Duodenal mucosa (tissue), 2 donors: ENCODE data around the gene CHEK1.

Experiments
- H3K27ac ChIP-seq: one replicate; pipeline ENCODE4 v1.7.0; 2013; ENCODE audit warnings: low read depth, low read length
- H3K27me3 ChIP-seq, 2 donors: one replicate each; pipeline ENCODE4 v1.7.0; 2013; ENCODE audit warnings: low read length in 2 of 2, control low read depth in 1 of 2; ENCODE audit not compliant: insufficient read depth in 2 of 2, control insufficient read depth in 1 of 2
- H3K36me3 ChIP-seq, 2 donors: one replicate each; pipeline ENCODE4 v1.7.0; 2013; ENCODE audit warnings: low read length in 2 of 2, control low read depth in 1 of 2; ENCODE audit not compliant: insufficient read depth in 2 of 2, control insufficient read depth in 1 of 2
- H3K4me1 ChIP-seq, 2 donors: one replicate each; pipeline ENCODE4 v1.7.0; 2013; ENCODE audit warnings: low read length in 2 of 2, control low read depth in 1 of 2; ENCODE audit not compliant: insufficient read depth in 2 of 2, control insufficient read depth in 1 of 2
- H3K4me3 ChIP-seq, 2 donors: one replicate each; pipeline ENCODE4 v1.7.0; 2013; ENCODE audit warnings: low read length in 2 of 2, low read depth in 1 of 2
- H3K9ac ChIP-seq, 2 donors: one replicate each; pipeline ENCODE4 v1.7.0; 2013; ENCODE audit warnings: low read length in 2 of 2, low read depth in 1 of 2
- H3K9me3 ChIP-seq, 2 donors: one replicate each; pipeline ENCODE4 v1.7.0; 2013; ENCODE audit warnings: low read length in 2 of 2, control low read depth in 1 of 2; ENCODE audit not compliant: control insufficient read depth in 1 of 2

CHEK1 gene

GRCh38 chr11:125592305-125593113 is 32.5 kb upstream of the CHEK1 start, which contains the start of gene STT3A:
Gene STT3A, plus strand, starts transcription at chr11:125592852. Its CDS starts 3,064 bp downstream, at chr11:125595916.
- Histone ChIP-seq H3K27me3 (no peaks in the 10 kb centered on the region), H3K36me3 (peaks cover under 1 to 12% of the 10 kb centered on the region in 2 donors), H3K27ac (peak within 1 kb of the TSS; percentile 94), H3K9me3 (no peaks in the 10 kb centered on the region), H3K4me3 (peak within 1 kb of the TSS; percentile 93 to 98), H3K4me1 (peaks cover 13 to 14% of the 10 kb centered on the region in 2 donors), H3K9ac (peak within 1 kb of the TSS; percentile 91 to 95)

GRCh38 chr11:125593114-125593820 is 31.7 kb upstream of the CHEK1 start:
- Histone ChIP-seq H3K4me1 (peaks cover 13 to 14% of the 10 kb centered on the region in 2 donors), H3K9me3 (no peaks in the 10 kb centered on the region), H3K9ac (peak overlapping the region; percentile 77 to 84), H3K27ac (peak overlapping the region; percentile 24), H3K4me3 (peak overlapping the region; percentile 93 to 98), H3K27me3 (no peaks in the 10 kb centered on the region), H3K36me3 (peaks cover 4 to 15% of the 10 kb centered on the region in 2 donors)

GRCh38 chr11:125594958-125595357 is 30.0 kb upstream of the CHEK1 start:
- H3K9ac ChIP-seq = no peak overlapping the region
- H3K4me1 ChIP-seq = peaks cover 13 to 14% of the 10 kb centered on the region in 2 donors
- H3K4me3 ChIP-seq = no peak overlapping the region
- no peak overlapping the region for H3K27ac ChIP-seq
- H3K27me3 ChIP-seq = no peaks in the 10 kb centered on the region
- peaks cover 7 to 24% of the 10 kb centered on the region in 2 donors for H3K36me3 ChIP-seq
- no peaks in the 10 kb centered on the region for H3K9me3 ChIP-seq

GRCh38 chr11:125600663-125601062 is 24.3 kb upstream of the CHEK1 start:
- Histone ChIP-seq H3K4me3 (no peak overlapping the region), H3K4me1 (no peaks in the 10 kb centered on the region), H3K27ac (no peak overlapping the region), H3K27me3 (no peaks in the 10 kb centered on the region), H3K9me3 (no peaks in the 10 kb centered on the region), H3K9ac (no peak overlapping the region), H3K36me3 (peaks cover 31 to 79% of the 10 kb centered on the region in 2 donors)

GRCh38 chr11:125603207-125603606 is 21.8 kb upstream of the CHEK1 start:
- peaks cover 39 to 90% of the 10 kb centered on the region in 2 donors for H3K36me3 ChIP-seq
- H3K27ac ChIP-seq = no peak overlapping the region
- no peak overlapping the region for H3K9ac ChIP-seq
- no peaks in the 10 kb centered on the region for H3K27me3 ChIP-seq
- H3K4me1 ChIP-seq = no peaks in the 10 kb centered on the region
- no peak overlapping the region for H3K4me3 ChIP-seq
- H3K9me3 ChIP-seq = no peaks in the 10 kb centered on the region

- Histone ChIP-seq H3K4me1 (no peaks in the 10 kb centered on the region), H3K27ac (no peak overlapping the region), H3K4me3 (no peak overlapping the region), H3K9ac (no peak overlapping the region), H3K27me3 (no peaks in the 10 kb centered on the region), H3K9me3 (no peaks in the 10 kb centered on the region), H3K36me3 (peaks cover 48 to 97% of the 10 kb centered on the region in 2 donors)
Measured at GRCh38 chr11:125605417-125605816, 19.5 kb upstream of the CHEK1 start.

GRCh38 chr11:125609545-125609944 is 15.4 kb upstream of the CHEK1 start:
- H3K9me3 ChIP-seq = no peaks in the 10 kb centered on the region

GRCh38 chr11:125618383-125618782 is 6.6 kb upstream of the CHEK1 start:
- Histone ChIP-seq H3K4me3 (no peak overlapping the region), H3K36me3 (peaks cover 50 to 81% of the 10 kb centered on the region in 2 donors), H3K4me1 (no peaks in the 10 kb centered on the region), H3K9me3 (no peaks in the 10 kb centered on the region), H3K27ac (no peak overlapping the region), H3K27me3 (no peaks in the 10 kb centered on the region), H3K9ac (no peak overlapping the region)

More at GRCh38 chr11:125609545-125609944, 15.4 kb upstream of the CHEK1 start:
- Histone ChIP-seq H3K9ac (no peak overlapping the region), H3K36me3 (peaks cover 56 to 95% of the 10 kb centered on the region in 2 donors), H3K4me3 (no peak overlapping the region), H3K27me3 (no peaks in the 10 kb centered on the region), H3K27ac (no peak overlapping the region), H3K4me1 (no peaks in the 10 kb centered on the region)

GRCh38 chr11:125621995-125622394 is 3.0 kb upstream of the CHEK1 start:
- Histone ChIP-seq H3K27me3 (no peaks in the 10 kb centered on the region), H3K27ac (no peak overlapping the region), H3K4me1 (peaks cover 11 to 16% of the 10 kb centered on the region in 2 donors), H3K9me3 (no peaks in the 10 kb centered on the region), H3K9ac (no peak overlapping the region), H3K36me3 (peaks cover 28 to 50% of the 10 kb centered on the region in 2 donors), H3K4me3 (no peak overlapping the region)

- no peak overlapping the region for H3K27ac ChIP-seq
Measured at GRCh38 chr11:125623064-125623463, 1.9 kb upstream of the CHEK1 start.

More at GRCh38 chr11:125623064-125623463, 1.9 kb upstream of the CHEK1 start:
- peaks cover 13 to 19% of the 10 kb centered on the region in 2 donors for H3K4me1 ChIP-seq
- H3K27me3 ChIP-seq = no peaks in the 10 kb centered on the region
- H3K36me3 ChIP-seq = peaks cover 25 to 41% of the 10 kb centered on the region in 2 donors
- no peaks in the 10 kb centered on the region for H3K9me3 ChIP-seq
- H3K4me3 ChIP-seq = no peak overlapping the region
- H3K9ac ChIP-seq = no peak overlapping the region
